GM21360 (cell line): Measurements from ENCODE around the gene CLN6.
"Not testable (repeated sequence)": the region's sequence is repeated elsewhere in the genome, so short reads cannot be mapped to it uniquely, and the experiment has no call there.

Experiments
- ATAC-seq: cut with Tn5 transposase; IDR thresholded peaks from one replicate; pipeline ENCODE4 v1.9.1; 2021; ENCODE audit warnings: mild to moderate bottlenecking, moderate library complexity; ENCODE audit not compliant: unreplicated experiment

CLN6 gene

GRCh38 chr15:68192117-68192516, 37.4 kb downstream of the CLN6 start:
- no peak for ATAC-seq

GRCh38 chr15:68191555-68191954, 38.0 kb downstream of the CLN6 start:
- ATAC-seq, result no peak

GRCh38 chr15:68190048-68190447, 39.5 kb downstream of the CLN6 start:
- no peak for ATAC-seq

GRCh38 chr15:68188647-68189046, 40.9 kb downstream of the CLN6 start:
- ATAC-seq, result no peak

- ATAC-seq, result no peak
These were observed 42.0 kb downstream of the CLN6 start for GRCh38 chr15:68187559-68187958.

GRCh38 chr15:68186671-68187397, 42.7 kb downstream of the CLN6 start:
- no peak for ATAC-seq

GRCh38 chr15:68184616-68185480, 44.7 kb downstream of the CLN6 start:
- no peak for ATAC-seq

GRCh38 chr15:68183616-68184315, 45.8 kb downstream of the CLN6 start:
- ATAC-seq, result no peak

GRCh38 chr15:68177742-68178141, 51.8 kb downstream of the CLN6 start:
- ATAC-seq, result no peak

- ATAC-seq, result no peak
These were observed 52.9 kb downstream of the CLN6 start for GRCh38 chr15:68176601-68177000.

- no peak for ATAC-seq
These were observed 54.0 kb downstream of the CLN6 start for GRCh38 chr15:68175526-68175925.

- no peak for ATAC-seq
These were observed 56.4 kb downstream of the CLN6 start for GRCh38 chr15:68173119-68173518.

- not testable (repeated sequence) for ATAC-seq
These were observed 57.5 kb downstream of the CLN6 start for GRCh38 chr15:68172037-68172436.

- no peak for ATAC-seq
These were observed 62.7 kb downstream of the CLN6 start for GRCh38 chr15:68166847-68167246.

- no peak for ATAC-seq
These were observed 66.3 kb downstream of the CLN6 start for GRCh38 chr15:68163191-68163590.

GRCh38 chr15:68158046-68158628, 71.4 kb downstream of the CLN6 start:
- no peak for ATAC-seq

- no peak for ATAC-seq
These were observed 72.5 kb downstream of the CLN6 start for GRCh38 chr15:68157074-68157473.
